Measurements from ENCODE around the gene SPTBN5.

Gene SPTBN5

GRCh38 chr15:41866263-41866703 is 27.6 kb downstream of the SPTBN5 start:
- no peak for DNase-seq (ENCODE audit: low read depth)

- DNase-seq (ENCODE audit: low read depth): no peak
Measured at GRCh38 chr15:41865490-41866055, 28.3 kb downstream of the SPTBN5 start.

- no peak for DNase-seq (ENCODE audit: low read depth)
Measured at GRCh38 chr15:41862515-41863116, 31.2 kb downstream of the SPTBN5 start.

- DNase-seq (ENCODE audit: low read depth): no peak
Measured at GRCh38 chr15:41861736-41862356, 32.0 kb downstream of the SPTBN5 start.

- no peak for DNase-seq (ENCODE audit: low read depth)
Measured at GRCh38 chr15:41860049-41860828, 33.6 kb downstream of the SPTBN5 start.

- DNase-seq (ENCODE audit: low read depth): no peak
Measured at GRCh38 chr15:41858756-41859155, 35.1 kb downstream of the SPTBN5 start.

GRCh38 chr15:41857316-41857715 is 36.5 kb downstream of the SPTBN5 start:
- no peak for DNase-seq (ENCODE audit: low read depth)

- no peak for DNase-seq (ENCODE audit: low read depth)
Measured at GRCh38 chr15:41856716-41857115, 37.1 kb downstream of the SPTBN5 start.

GRCh38 chr15:41856262-41856661 is 37.6 kb downstream of the SPTBN5 start:
- DNase-seq (ENCODE audit: low read depth): no peak

GRCh38 chr15:41855261-41855961 is 38.4 kb downstream of the SPTBN5 start:
- no peak for DNase-seq (ENCODE audit: low read depth)

GRCh38 chr15:41854443-41854842 is 39.4 kb downstream of the SPTBN5 start:
- DNase-seq (ENCODE audit: low read depth): no peak

GRCh38 chr15:41853831-41854230 is 40.0 kb downstream of the SPTBN5 start:
- DNase-seq (ENCODE audit: low read depth): no peak

- DNase-seq (ENCODE audit: low read depth): no peak
Measured at GRCh38 chr15:41852736-41853590, 40.9 kb downstream of the SPTBN5 start.

- DNase-seq (ENCODE audit: low read depth): no peak
Measured at GRCh38 chr15:41851755-41852370, 42.0 kb downstream of the SPTBN5 start.

GRCh38 chr15:41851167-41851523 is 42.7 kb downstream of the SPTBN5 start:
- no peak for DNase-seq (ENCODE audit: low read depth)

- DNase-seq (ENCODE audit: low read depth): no peak
Measured at GRCh38 chr15:41850482-41851166, 43.2 kb downstream of the SPTBN5 start.

GRCh38 chr15:41849861-41850260 is 44.0 kb downstream of the SPTBN5 start:
- DNase-seq (ENCODE audit: low read depth): no peak

GRCh38 chr15:41849204-41849603 is 44.6 kb downstream of the SPTBN5 start:
- no peak for DNase-seq (ENCODE audit: low read depth)

- no peak for DNase-seq (ENCODE audit: low read depth)
Measured at GRCh38 chr15:41848631-41849030, 45.2 kb downstream of the SPTBN5 start.

GRCh38 chr15:41847981-41848380 is 45.9 kb downstream of the SPTBN5 start:
- no peak for DNase-seq (ENCODE audit: low read depth)

Measured in EH (cell line).